Endothelial cell of umbilical vein (primary cell): ENCODE data around the gene LPAR5. TPM values are rescaled to one million over a fixed set of nuclear protein-coding genes. Genes with fewer than 3 reads are reported as not detected.

Experiments used
- BruUV-seq: library from RNA; stranded (reverse); fragments of 400-500 nt; replicated peaks from 2 replicates; lab custom pipeline; 2021; lab: Mats Ljungman, UMichigan
- CTCF ChIA-PET: fragments of 300-600, 350-600 bp; sonication (Branson Sonifier 250); formaldehyde crosslinking; loops from one replicate; lab custom pipeline; 2021; ENCODE audit warnings: antibody characterized with exemption, inconsistent platforms; lab: Charles Lee
- POLR2A ChIA-PET: fragments of 300-600, 350-600 bp; sonication (Branson Sonifier 250); formaldehyde crosslinking; loops from one replicate; lab custom pipeline; 2021; ENCODE audit warnings: antibody characterized with exemption, inconsistent platforms; lab: Charles Lee
- DNase-seq: peaks from one replicate; pipeline ENCODE4 v3.0.0-alpha.2; 2011; ENCODE audit warnings: low read depth, low spot score
- FAIRE-seq: peaks from 2 replicates; lab custom pipeline; 2011; peaks lifted over from hg19 to GRCh38; lab: Jason Lieb, UNC
- H2AFZ ChIP-seq: 2 replicates; pipeline ENCODE4 v1.6.0; 2012; ENCODE audit warnings: low read depth, low read length, control low read depth, inconsistent platforms
- H3K27ac ChIP-seq: 2 replicates; pipeline ENCODE4 v1.5.1; 2011; ENCODE audit warnings: low read depth, mild to moderate bottlenecking, control low read depth, low read length, moderate library complexity; ENCODE audit not compliant: insufficient read depth
- H3K27me3 ChIP-seq, 2 experiments: 2 replicates each; pipeline versions ENCODE4 v1.6.0 to v1.6.1; 2011; ENCODE audit warnings: low read length in 2 of 2, mixed read lengths in 1 of 2; ENCODE audit not compliant: control insufficient read depth in 2 of 2, insufficient read depth in 2 of 2
- H3K36me3 ChIP-seq, 2 experiments: 2 replicates in 1 of 2; 3 replicates in 1 of 2; pipeline ENCODE4 v1.5.1; 2011; ENCODE audit warnings: low read length in 2 of 2, mild to moderate bottlenecking in 1 of 2, moderate library complexity in 1 of 2; ENCODE audit not compliant: control insufficient read depth in 2 of 2, insufficient read depth in 2 of 2; ENCODE audit errors: extremely low read depth in 1 of 2
- H3K4me1 ChIP-seq: 3 replicates; pipeline ENCODE4 v1.5.1; 2011; ENCODE audit warnings: mild to moderate bottlenecking, low read length; ENCODE audit not compliant: control insufficient read depth, insufficient read depth; ENCODE audit errors: extremely low read depth
- H3K4me2 ChIP-seq: 2 replicates; pipeline ENCODE4 v1.6.1; 2011; ENCODE audit warnings: low read length, control low read depth, mixed read lengths; ENCODE audit not compliant: insufficient read depth
- H3K4me3 ChIP-seq, 3 experiments: fragments of 200-600 bp in 1 of 3; sonication (generic), shearing (Covaris generic) in 1 of 3; replicated peaks in 1 of 3; 2 replicates each; pipeline ENCODE4 v1.5.1; 2011 to 2016; ENCODE audit warnings: control low read depth in 3 of 3, low read length in 3 of 3, mild to moderate bottlenecking in 2 of 3, inconsistent platforms in 1 of 3, low read depth in 1 of 3, moderate library complexity in 1 of 3; ENCODE audit not compliant: insufficient read depth in 1 of 3
- H3K79me2 ChIP-seq: 2 replicates; pipeline ENCODE4 v1.6.0; 2012; ENCODE audit warnings: low read length, inconsistent platforms; ENCODE audit not compliant: control insufficient read depth, insufficient read depth
- H3K9ac ChIP-seq: replicated peaks from 2 replicates; pipeline ENCODE3; 2011; ENCODE audit warnings: low read length, control low read depth; ENCODE audit not compliant: insufficient read depth; ENCODE audit errors: extremely low read depth
- H3K9me1 ChIP-seq: replicated peaks from 3 replicates; pipeline ENCODE4 v1.6.0; 2011; ENCODE audit warnings: mild to moderate bottlenecking, low read length; ENCODE audit not compliant: control insufficient read depth, insufficient read depth; ENCODE audit errors: extremely low read depth
- H3K9me3 ChIP-seq: replicated peaks from 2 replicates; pipeline ENCODE4 v1.5.1; 2012; ENCODE audit warnings: low read length, inconsistent platforms; ENCODE audit not compliant: control insufficient read depth, insufficient read depth
- H4K20me1 ChIP-seq: replicated peaks from 2 replicates; pipeline ENCODE3; 2011; ENCODE audit warnings: mild to moderate bottlenecking, low read length; ENCODE audit not compliant: control insufficient read depth, insufficient read depth; ENCODE audit errors: extremely low read depth
- CTCF ChIP-seq, 2 donors: IDR thresholded peaks; 1 replicate in 1 of 2; 2 replicates in 1 of 2; pipeline ENCODE4 v1.5.1; 2011; ENCODE audit warnings: low read length in 2 of 2, mild to moderate bottlenecking in 2 of 2, moderate library complexity in 2 of 2, control low read depth in 1 of 2, inconsistent platforms in 1 of 2, low read depth in 1 of 2; ENCODE audit not compliant: insufficient read depth in 1 of 2; ENCODE audit errors: extremely low read depth in 1 of 2
- FOS ChIP-seq: IDR thresholded peaks from 2 replicates; pipeline ENCODE4 v1.6.1; 2011; ENCODE audit warnings: mild to moderate bottlenecking, low read length, moderate library complexity, borderline replicate concordance; ENCODE audit not compliant: insufficient read depth
- GATA2 ChIP-seq: IDR thresholded peaks from 2 replicates; pipeline ENCODE4 v1.7.0; 2011; ENCODE audit warnings: low read depth, mild to moderate bottlenecking, moderate library complexity, mixed read lengths, low read length; ENCODE audit not compliant: insufficient read length, insufficient read depth
- JUN ChIP-seq: IDR thresholded peaks from 2 replicates; pipeline ENCODE4 v1.6.1; 2011; ENCODE audit warnings: borderline replicate concordance, low read depth; ENCODE audit not compliant: insufficient read length, insufficient read depth
- MYC ChIP-seq: IDR thresholded peaks from one replicate; pipeline ENCODE4 v1.6.1; 2011; ENCODE audit warnings: mild to moderate bottlenecking, low read depth, low read length
- POLR2A ChIP-seq: IDR thresholded peaks from 2 replicates; pipeline ENCODE4 v1.6.1; 2012; ENCODE audit warnings: low read depth, mild to moderate bottlenecking, control low read depth, low read length
- POLR2AphosphoS5 ChIP-seq: IDR thresholded peaks from 2 replicates; pipeline ENCODE4 v1.6.1; 2012; ENCODE audit warnings: low read depth, mild to moderate bottlenecking, control low read depth, low read length, moderate library complexity; ENCODE audit not compliant: insufficient read depth
- dilution Hi-C: fragments of 300-500 bp; cut with MboI; formaldehyde crosslinking; loops from one replicate; pipeline ENCODE4 v1.15.0; 2019; ENCODE audit warnings: low sequenced_read_pairs; ENCODE audit not compliant: extremely low pct_ligation_motif_present
- intact Hi-C: fragments of 100-400 bp; cut with micrococcal nuclease; formaldehyde crosslinking; loops from one replicate; pipeline ENCODE4 v1.10.0; 2022
- polyA plus RNA-seq, 4 experiments: library from polyadenylated mRNA; depleted of rRNA in 3 of 4; stranded (reverse) in 3 of 4; unstranded in 1 of 4; fragments of >200 nt; gene quantifications; 2 replicates each; pipeline versions ENCODE4 v1.2.1 to v1.2.3, GENCODE V29; 2011 to 2012; ENCODE audit warnings: missing spikeins in 1 of 4
- total RNA-seq: library from RNA; stranded (reverse); gene quantifications from 2 replicates; pipeline ENCODE4 v1.2.3, GENCODE V29; 2021

LPAR5 gene
- total and polyA plus RNA-seq, 2 donors (not counting 3 experiments of a cell fraction or from before 2014, with no cell fraction given), result 0.23 TPM; not detected in 1

DNA sequence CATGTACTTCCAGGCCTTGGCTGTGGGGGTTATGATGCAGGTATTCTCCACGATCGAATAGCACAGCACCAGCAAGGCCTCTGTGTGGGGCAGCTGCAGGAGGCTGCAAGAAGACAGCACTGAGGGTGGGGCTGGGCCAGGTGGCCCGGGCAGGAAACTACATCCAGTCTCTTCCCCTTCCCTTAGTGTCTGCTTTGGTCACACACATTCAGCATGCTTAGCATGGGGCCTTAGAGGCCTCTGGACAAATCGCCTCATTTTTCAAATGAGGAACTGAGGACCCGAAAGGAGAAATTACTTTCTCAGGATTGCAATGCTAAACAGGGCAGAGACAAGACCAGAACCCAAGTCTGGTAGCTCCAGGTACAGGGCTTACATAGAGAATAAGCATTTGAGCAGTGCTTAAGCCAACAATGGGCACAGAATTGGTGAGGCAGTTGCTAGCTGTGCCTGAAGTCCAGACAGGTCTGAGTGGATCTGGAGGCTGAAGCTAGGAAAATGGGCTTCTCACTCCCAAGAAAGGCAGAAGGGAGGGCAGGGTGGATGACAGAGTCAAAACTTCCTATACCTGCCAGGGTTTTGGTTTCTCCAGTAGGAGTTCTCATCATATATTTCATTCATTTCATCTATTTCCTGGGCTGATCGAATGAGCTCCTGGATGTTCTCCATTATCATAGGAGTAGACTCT, 8.0 kb upstream of the LPAR5 start:
- no peaks in the 10 kb centered on the region for H3K9me1 ChIP-seq
- H3K36me3 ChIP-seq, result peaks cover 0 to 2% of the 10 kb centered on the region in 2 experiments
- H3K27me3 ChIP-seq, result peaks cover 0 to 2% of the 10 kb centered on the region in 2 experiments
- H3K9ac ChIP-seq, result no peak overlapping the region
- no peak overlapping the region for H3K4me2 ChIP-seq
- H3K27ac ChIP-seq, result no peak overlapping the region
- dilution Hi-C loops, result no loop called here
- TF ChIP-seq POLR2AphosphoS5 (no peak), MYC (no peak), CTCF (IDR thresholded peaks at IDR 0.05; ENCODE audit: extremely low read depth in 1 of 2, insufficient read depth in 1 of 2, low read depth in 1 of 2, low read length in 2 of 2) (no peak), FOS (no peak), JUN (no peak), GATA2 (no peak), POLR2A (no peak)
- intact Hi-C loops, result no loop called here
- ChIA-PET POLR2A (interaction anchor here (0.6 kb wide), 1 partner anchor 47 kb away, joined by 3 read pairs; no protein-coding TSS in a partner anchor), CTCF (interaction anchor here (0.8 to 2.2 kb wide), 4 partner anchors 12 to 24 kb away, joined by 3 to 29 read pairs (median 4); no protein-coding TSS in a partner anchor)
- no peaks in the 10 kb centered on the region for H3K9me3 ChIP-seq
- peaks cover 9% of the 10 kb centered on the region for H3K4me1 ChIP-seq
- BruUV-seq, result no TSS peak
- FAIRE-seq, result no peak
- no peaks in the 10 kb centered on the region for H3K79me2 ChIP-seq
- peak overlapping the region; percentile 73 for H2AFZ ChIP-seq
- no peak overlapping the region for H3K4me3 ChIP-seq
- no peak for DNase-seq
- H4K20me1 ChIP-seq, result no peaks in the 10 kb centered on the region
